OCI-LY7 (cell line): ENCODE measurements around the gene DOCK9. TPM values are rescaled to one million over a fixed set of nuclear protein-coding genes. Genes with fewer than 3 reads are reported as not detected.

Experiments
- BruUV-seq: library from RNA; stranded (reverse); fragments of 400-500 nt; replicated peaks from 2 replicates; lab custom pipeline; 2021; lab: Mats Ljungman, UMichigan
- CTCF ChIA-PET: fragments of 300-600 bp; sonication (Branson Sonifier 250); formaldehyde crosslinking; loops from one replicate; lab custom pipeline; 2022; ENCODE audit warnings: antibody characterized with exemption; ENCODE audit not compliant: unreplicated experiment; lab: Charles Lee
- POLR2A ChIA-PET: fragments of 300-600 bp; sonication (Branson Sonifier 250); formaldehyde crosslinking; loops from one replicate; lab custom pipeline; 2022; ENCODE audit warnings: antibody characterized with exemption; lab: Charles Lee
- DNase-seq: peaks from one replicate; pipeline ENCODE4 v3.0.0-alpha.2; 2015; ENCODE audit warnings: low spot score
- H2AFZ ChIP-seq: fragments of 200-600 bp; sonication (generic), shearing (Covaris generic); 2 replicates; pipeline ENCODE4 v1.6.1; 2014; ENCODE audit warnings: mild to moderate bottlenecking, antibody characterized with exemption, low read length, moderate library complexity
- H3K27ac ChIP-seq: fragments of 200-600 bp; sonication (generic); 2 replicates; pipeline ENCODE4 v1.5.1; 2014; ENCODE audit warnings: mixed run types, low read depth, mild to moderate bottlenecking, moderate library complexity, low read length, inconsistent platforms; ENCODE audit not compliant: poor library complexity, severe bottlenecking
- H3K36me3 ChIP-seq: fragments of 200-600 bp; sonication (generic); 2 replicates; pipeline ENCODE4 v1.6.1; 2014; ENCODE audit warnings: mild to moderate bottlenecking, antibody characterized with exemption, low read length, moderate library complexity, mixed read lengths; ENCODE audit not compliant: insufficient read depth
- H3K4me1 ChIP-seq: fragments of 200-600 bp; sonication (generic); 2 replicates; pipeline ENCODE4 v1.5.1; 2014; ENCODE audit warnings: mild to moderate bottlenecking, low read length; ENCODE audit not compliant: insufficient read depth, poor library complexity, severe bottlenecking
- H3K4me2 ChIP-seq: fragments of 200-600 bp; sonication (generic); 2 replicates; pipeline ENCODE4 v1.6.1; 2014; ENCODE audit warnings: mild to moderate bottlenecking, low read length
- H3K4me3 ChIP-seq: fragments of 200-600 bp; sonication (generic); 2 replicates; pipeline ENCODE4 v1.5.1; 2014; ENCODE audit warnings: mild to moderate bottlenecking, low read depth, low read length; ENCODE audit not compliant: poor library complexity, severe bottlenecking
- H3K79me2 ChIP-seq: fragments of 200-600 bp; sonication (generic); 2 replicates; pipeline ENCODE4 v1.6.1; 2016; ENCODE audit warnings: low read depth, mild to moderate bottlenecking, low read length, moderate library complexity, mixed read lengths; ENCODE audit not compliant: insufficient read depth
- H3K9me2 ChIP-seq: fragments of 200-600 bp; sonication (generic); 2 replicates; pipeline ENCODE4 v1.6.1; 2016; ENCODE audit warnings: mild to moderate bottlenecking, low read length, mixed read lengths; ENCODE audit not compliant: insufficient read depth
- H3K9me3 ChIP-seq: fragments of 200-600 bp; sonication (generic); 2 replicates; pipeline ENCODE4 v1.6.1; 2014; ENCODE audit warnings: mild to moderate bottlenecking, mixed run types, low read length, mixed read lengths
- H4K20me1 ChIP-seq: fragments of 200-600 bp; sonication (generic); 2 replicates; pipeline ENCODE4 v1.6.1; 2014; ENCODE audit warnings: mild to moderate bottlenecking, antibody characterized with exemption, low read length, moderate library complexity, mixed read lengths; ENCODE audit not compliant: insufficient read depth
- CTCF ChIP-seq: fragments of 200-600 bp; sonication (generic); conservative IDR thresholded peaks from 2 replicates; pipeline ENCODE4 v1.5.1; 2014; ENCODE audit warnings: mild to moderate bottlenecking, antibody characterized with exemption, low read length, moderate library complexity, mixed read lengths
- EZH2phosphoT487 ChIP-seq: fragments of 200-600 bp; sonication (generic); IDR thresholded peaks from 2 replicates; pipeline ENCODE4 v1.6.1; 2018; ENCODE audit warnings: low read depth, borderline replicate concordance, mild to moderate bottlenecking, mixed run types, antibody characterized with exemption, low read length, moderate library complexity, mixed read lengths
- intact Hi-C: fragments of 100-400 bp; cut with micrococcal nuclease; formaldehyde crosslinking; loops from one replicate; pipeline ENCODE4 v1.10.0; 2022; ENCODE audit not compliant: unreplicated experiment
- total RNA-seq, 2 experiments: library from RNA; depleted of rRNA in 1 of 2; stranded (reverse); fragments of >200 nt in 1 of 2; shearing (Covaris generic) in 1 of 2; gene quantifications; 2 replicates each; pipeline ENCODE4 v1.2.3, GENCODE V29; 2014 to 2022

The DOCK9 gene
- total RNA-seq, 2 experiments from 2014 or later, result 24.0 to 28.0 TPM

GRCh38 chr13:98888222-98888889 is 89.5 kb downstream of the DOCK9 start:
- CTCF ChIA-PET, result no interaction called here

GRCh38 chr13:98886587-98887230 is 91.2 kb downstream of the DOCK9 start:
- no peak overlapping the region for H3K4me3 ChIP-seq
- TF ChIP-seq EZH2phosphoT487, result no peak
- H3K36me3 ChIP-seq, result peaks cover 13% of the 10 kb centered on the region
- H2AFZ ChIP-seq, result no peak overlapping the region
- intact Hi-C loops, result no loop called here
- H3K4me2 ChIP-seq, result no peak overlapping the region
- ChIA-PET POLR2A (interaction anchor here (0.7 kb wide), 1 partner anchor 51 kb away, joined by 6 read pairs; no protein-coding TSS in a partner anchor), CTCF (no interaction called here)
- H4K20me1 ChIP-seq, result no peaks in the 10 kb centered on the region
- no peaks in the 10 kb centered on the region for H3K4me1 ChIP-seq
- H3K79me2 ChIP-seq, result no peaks in the 10 kb centered on the region
- H3K9me3 ChIP-seq, result no peaks in the 10 kb centered on the region
- H3K27ac ChIP-seq, result no peak overlapping the region
- no peaks in the 10 kb centered on the region for H3K9me2 ChIP-seq
- no peak for DNase-seq
- no TSS peak for BruUV-seq

More at GRCh38 chr13:98888222-98888889, 89.5 kb downstream of the DOCK9 start:
- H2AFZ ChIP-seq, result no peak overlapping the region
- H3K9me3 ChIP-seq, result no peaks in the 10 kb centered on the region
- POLR2A ChIA-PET, result no interaction called here
- H3K27ac ChIP-seq, result no peak overlapping the region
- no peak for TF ChIP-seq EZH2phosphoT487
- H3K79me2 ChIP-seq, result no peaks in the 10 kb centered on the region
- peaks cover 11% of the 10 kb centered on the region for H3K36me3 ChIP-seq
- no peaks in the 10 kb centered on the region for H3K9me2 ChIP-seq
- intact Hi-C loops, result no loop called here
- H3K4me3 ChIP-seq, result no peak overlapping the region
- no TSS peak for BruUV-seq
- no peak for DNase-seq
- no peak overlapping the region for H3K4me2 ChIP-seq
- peaks cover 5% of the 10 kb centered on the region for H3K4me1 ChIP-seq
- H4K20me1 ChIP-seq, result no peaks in the 10 kb centered on the region

- BruUV-seq, result no TSS peak
- no peak for DNase-seq
- Histone ChIP-seq H3K9me2 (no peaks in the 10 kb centered on the region), H3K36me3 (peaks cover 23% of the 10 kb centered on the region), H4K20me1 (no peaks in the 10 kb centered on the region), H3K4me1 (peaks cover 2% of the 10 kb centered on the region), H3K4me2 (no peak overlapping the region), H3K9me3 (no peaks in the 10 kb centered on the region), H3K27ac (no peak overlapping the region), H3K79me2 (no peaks in the 10 kb centered on the region), H2AFZ (no peak overlapping the region), H3K4me3 (no peak overlapping the region)
- ChIA-PET POLR2A (no interaction called here), CTCF (no interaction called here)
- intact Hi-C loops, result no loop called here
- no peak for TF ChIP-seq CTCF
- no peak for TF ChIP-seq EZH2phosphoT487
These were observed 92.3 kb downstream of the DOCK9 start for GRCh38 chr13:98885600-98885999.
